Muscle of arm (tissue), 14 donors: ENCODE data around the gene FMR1. TPM values are rescaled to one million over a fixed set of nuclear protein-coding genes. Genes with fewer than 3 reads are reported as not detected.
A peak's percentile ranks its signal among the peaks of the same experiment; 100 is the strongest.

Experiments used
- DNase-seq: peaks from one replicate; pipeline ENCODE4 v3.0.0-alpha.2; 2013
- long read RNA-seq, 11 donors: transcript quantifications; one replicate each; lab custom pipeline, GENCODE V29; 2026
- polyA plus RNA-seq, 12 donors: library from polyadenylated mRNA; unstranded; fragments of 120-200 nt; gene quantifications; one replicate each; pipeline ENCODE4 v1.2.1, GENCODE V29; 2013; ENCODE audit not compliant: insufficient read length in 12 of 12

Gene FMR1
- polyA plus RNA-seq: 10 to 100 TPM; 35.0 to 98.6 (median 52.5) TPM
- long read RNA-seq, donor 1, partial matches to known transcripts: 0 of 3 reads
- long read RNA-seq, donor 1, other reads (novel, unspliced or antisense): 0 of 3 reads
- long read RNA-seq, donor 2, full-length matches to known transcripts: 6 of 6 reads
- long read RNA-seq, donor 2, partial matches to known transcripts: 0 of 6 reads
- long read RNA-seq, donor 2, other reads (novel, unspliced or antisense): 0 of 6 reads
- long read RNA-seq, donor 3, partial matches to known transcripts: 0 of 2 reads
- long read RNA-seq, donor 3, other reads (novel, unspliced or antisense): 0 of 2 reads
- long read RNA-seq, donor 4: 0 reads
- long read RNA-seq, donor 5, full-length matches to known transcripts: 1 of 1 reads
- long read RNA-seq, donor 5, partial matches to known transcripts: 0 of 1 reads
- long read RNA-seq, donor 5, other reads (novel, unspliced or antisense): 0 of 1 reads
- long read RNA-seq, donor 6, full-length matches to known transcripts: 1 of 1 reads
- long read RNA-seq, donor 6, partial matches to known transcripts: 0 of 1 reads
- long read RNA-seq, donor 6, other reads (novel, unspliced or antisense): 0 of 1 reads
- long read RNA-seq, donor 7: 0 reads
- long read RNA-seq, donor 8, full-length matches to known transcripts: 2 of 2 reads
- long read RNA-seq, donor 8, partial matches to known transcripts: 0 of 2 reads
- long read RNA-seq, donor 8, other reads (novel, unspliced or antisense): 0 of 2 reads
- long read RNA-seq, donor 9: 0 reads
- long read RNA-seq, donor 10, full-length matches to known transcripts: 3 of 3 reads
- long read RNA-seq, donor 10, partial matches to known transcripts: 0 of 3 reads
- long read RNA-seq, donor 10, other reads (novel, unspliced or antisense): 0 of 3 reads
- long read RNA-seq, donor 11, full-length matches to known transcripts: 1 of 1 reads
- long read RNA-seq, donor 11, partial matches to known transcripts: 0 of 1 reads
- long read RNA-seq, donor 11, other reads (novel, unspliced or antisense): 0 of 1 reads

- DNase-seq: peak; percentile 92
Observed at GRCh38 chrX:147911192-147912022, at the start of gene FMR1. FMR1 (plus strand) TSS chrX:147911919; CDS start chrX:147912180, 261 bp downstream.

- no peak for DNase-seq
Observed at GRCh38 chrX:147875866-147876596, 35.7 kb upstream of the FMR1 start.

GRCh38 chrX:147876849-147877646 lies 34.7 kb upstream of the FMR1 start:
- no peak for DNase-seq

DNA sequence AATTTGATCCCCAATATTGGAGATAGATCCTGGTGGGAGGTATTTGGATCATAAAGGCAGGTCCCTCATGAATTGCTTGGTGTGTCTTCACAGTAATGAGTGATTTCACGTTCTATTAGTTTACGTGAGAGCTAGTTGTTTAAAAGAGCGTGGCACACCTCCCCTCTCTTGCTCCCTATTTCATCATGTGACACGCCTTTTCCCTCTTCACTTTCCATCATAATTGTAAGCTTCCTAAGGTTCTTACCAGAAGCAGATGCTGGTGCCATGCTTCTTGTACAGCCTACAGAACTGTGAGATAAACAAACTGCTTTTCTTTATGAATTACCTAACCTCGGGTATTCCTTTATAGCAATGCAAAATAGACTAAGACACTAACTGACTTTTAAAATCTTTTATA lies 34.0 kb upstream of the FMR1 start:
- no peak for DNase-seq

GRCh38 chrX:147884958-147885357 lies 26.8 kb upstream of the FMR1 start:
- no peak for DNase-seq

DNA sequence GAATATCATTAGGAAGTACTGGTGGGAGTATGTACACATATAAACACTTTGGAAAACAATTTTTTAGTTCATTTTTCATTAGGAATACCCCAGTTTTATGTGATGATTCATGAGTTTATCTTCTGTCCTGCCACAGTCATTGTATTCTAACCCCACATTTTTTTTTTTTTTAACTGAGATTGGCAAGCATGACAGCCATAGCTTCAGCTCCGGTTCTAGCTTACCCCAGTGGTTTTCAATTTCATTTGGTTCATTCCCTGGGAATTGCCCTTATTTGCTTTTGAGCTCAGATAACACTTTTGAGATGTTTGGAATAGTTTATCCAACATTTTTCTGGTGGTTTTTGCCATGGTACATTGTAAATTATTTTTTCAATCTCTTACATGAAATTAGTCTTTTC lies 21.0 kb upstream of the FMR1 start:
- DNase-seq: no peak

- DNase-seq: no peak
Observed at GRCh38 chrX:147891896-147892295, 19.8 kb upstream of the FMR1 start.

DNA sequence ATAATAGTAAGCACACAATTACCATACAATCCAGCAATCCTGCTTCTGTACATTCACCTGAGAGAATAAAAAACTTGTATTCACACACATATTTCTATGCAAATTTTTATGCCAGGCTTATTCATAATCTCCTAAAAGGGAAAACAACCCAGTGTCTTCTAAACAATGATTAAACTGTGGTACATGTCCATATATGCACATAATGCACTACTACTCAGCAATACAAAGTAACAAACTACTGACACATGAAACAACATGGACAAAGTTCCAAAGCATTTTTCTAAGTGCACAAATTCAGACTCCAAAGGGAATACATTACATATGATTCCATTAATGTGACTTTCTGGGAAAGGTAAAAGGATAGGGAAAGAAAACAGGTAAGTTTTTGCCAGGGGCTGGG lies 18.0 kb upstream of the FMR1 start:
- DNase-seq: no peak

DNA sequence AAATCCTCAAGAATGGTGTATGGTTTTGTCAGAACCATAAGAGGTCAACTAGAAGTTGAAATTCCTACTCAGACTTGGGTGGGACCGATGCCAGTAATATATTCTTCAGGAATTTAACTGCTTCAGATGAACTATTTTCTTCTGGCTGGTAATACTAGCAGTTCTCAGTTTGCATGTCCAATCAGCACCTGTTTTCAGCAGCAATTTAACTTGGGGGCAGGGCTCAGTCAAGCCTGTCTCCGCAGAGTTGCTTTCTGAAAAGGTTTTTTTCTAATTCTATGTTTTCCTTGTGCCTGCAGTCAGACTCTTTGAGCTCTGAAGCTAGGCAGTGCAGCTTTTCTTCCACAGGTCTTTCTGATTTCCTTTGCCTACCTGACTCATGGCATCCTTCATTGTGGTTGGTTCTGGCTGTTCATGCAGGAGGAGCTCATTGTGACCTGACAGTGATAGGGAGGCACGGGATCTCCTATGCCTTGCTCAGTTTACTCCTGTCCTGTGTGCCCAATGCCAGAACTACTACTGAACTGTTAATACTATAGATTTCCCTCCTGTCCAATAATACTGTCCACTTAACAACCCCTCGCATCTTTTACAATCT lies 17.3 kb upstream of the FMR1 start:
- peak; percentile 54 for DNase-seq

- no peak for DNase-seq
Observed at GRCh38 chrX:147897117-147897516, 14.6 kb upstream of the FMR1 start.

GRCh38 chrX:147898951-147899350 lies 12.8 kb upstream of the FMR1 start:
- no peak for DNase-seq

DNA sequence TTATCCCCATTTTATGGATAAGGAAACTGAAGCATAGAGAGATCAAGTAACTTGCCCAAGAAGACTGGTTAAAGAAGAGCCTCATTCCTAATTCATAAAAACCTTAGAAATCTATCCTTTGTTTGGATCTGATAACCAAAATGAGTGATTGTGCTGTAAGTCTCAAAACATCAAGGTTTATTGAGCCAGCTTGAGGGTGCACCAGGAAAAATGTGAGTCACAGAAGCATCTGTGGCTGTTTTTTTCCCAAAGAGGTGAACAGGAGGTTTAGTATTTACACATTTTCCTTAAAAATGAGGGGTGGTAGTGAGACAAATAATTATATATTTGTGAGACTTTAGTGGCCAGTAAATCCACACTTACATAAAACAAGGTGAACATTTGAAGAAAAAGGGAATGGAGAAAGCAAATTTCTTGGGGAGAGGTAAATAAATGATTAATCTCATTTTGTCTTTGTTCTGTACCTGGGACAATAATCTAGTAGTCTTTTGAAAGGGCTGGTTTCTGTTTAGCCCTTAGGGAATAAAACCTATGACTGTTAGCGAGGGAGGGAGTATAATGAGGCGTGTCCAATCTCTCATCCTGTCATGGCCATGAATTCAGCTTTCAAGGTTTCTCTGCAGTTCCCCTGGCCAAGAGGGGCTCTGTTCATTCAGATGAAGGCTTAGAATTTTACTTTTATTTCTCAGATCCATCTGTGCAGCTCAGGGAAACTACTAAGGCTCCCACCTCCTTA lies 12.2 kb upstream of the FMR1 start:
- no peak for DNase-seq

DNA sequence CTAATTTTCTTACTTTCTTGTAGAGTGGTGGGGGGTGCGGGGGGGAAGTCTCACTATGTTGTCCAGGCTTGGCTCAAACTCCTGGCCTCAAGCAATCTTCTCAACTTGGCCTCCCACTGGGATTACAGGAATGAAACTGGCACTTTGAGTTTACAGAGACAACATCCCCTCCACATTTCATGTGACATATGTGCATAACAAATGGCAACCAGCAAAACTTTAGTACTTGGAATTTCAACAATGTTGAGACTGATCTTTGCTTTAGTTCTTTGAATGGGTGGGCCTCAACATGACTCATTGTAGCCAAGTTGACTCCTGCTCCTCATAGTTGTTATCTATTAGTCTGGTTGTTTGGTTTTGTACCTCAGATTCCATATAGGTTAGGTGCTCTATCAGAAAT lies 11.4 kb upstream of the FMR1 start:
- no peak for DNase-seq

DNA sequence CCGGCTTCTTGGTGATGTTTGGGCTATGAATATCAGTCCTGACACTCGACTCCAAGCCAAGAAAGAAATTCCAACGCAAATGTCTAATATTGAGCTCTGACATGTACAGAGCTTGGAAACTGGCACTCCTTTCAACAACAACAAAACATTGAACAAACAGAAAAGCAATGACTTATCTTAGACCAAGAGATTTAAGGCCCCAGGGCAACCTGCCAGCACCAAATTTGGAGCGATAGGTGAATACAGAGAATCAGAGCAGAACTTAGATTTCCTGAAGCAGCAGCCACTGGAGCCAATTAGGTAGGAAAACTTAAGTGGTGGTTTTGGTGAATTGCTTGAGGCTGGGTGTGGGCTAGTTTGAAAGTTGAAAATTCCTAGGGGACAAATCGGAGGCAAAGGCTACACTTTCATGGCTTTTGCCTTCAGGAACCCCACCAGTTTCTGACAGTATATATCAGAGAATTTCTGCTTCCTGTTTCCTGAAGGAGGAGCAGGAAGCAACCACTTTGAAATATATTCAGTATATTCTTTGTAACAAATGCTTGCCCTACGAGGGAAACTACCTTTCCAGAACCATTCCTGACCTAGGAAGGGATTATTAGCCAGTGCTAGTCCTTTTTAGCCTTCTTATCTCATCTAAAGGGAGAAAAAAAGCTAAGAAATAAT lies 10.1 kb upstream of the FMR1 start:
- no peak for DNase-seq

GRCh38 chrX:147902270-147902669 lies 9.4 kb upstream of the FMR1 start:
- DNase-seq: no peak

- DNase-seq: no peak
Observed at GRCh38 chrX:147908106-147908505, 3.6 kb upstream of the FMR1 start.

DNA sequence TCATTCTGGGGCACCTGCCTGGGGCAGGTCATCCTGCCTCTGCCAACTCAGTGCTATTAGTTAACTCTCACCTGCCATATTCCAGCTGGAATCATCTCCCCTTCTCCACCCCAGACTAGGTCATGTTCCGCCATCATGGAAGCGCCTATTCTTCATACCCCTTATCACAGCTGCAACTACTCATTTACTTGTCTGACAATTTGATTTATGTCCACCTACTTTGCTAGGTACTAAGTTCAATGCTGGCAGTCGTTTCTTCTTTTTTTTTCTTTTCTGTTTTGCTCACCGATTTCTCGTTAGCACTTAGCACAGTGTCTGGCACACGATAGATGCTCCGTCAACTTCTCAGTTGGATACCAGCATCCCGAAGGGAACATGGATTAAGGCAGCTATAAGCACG lies 1.1 kb upstream of the FMR1 start:
- DNase-seq: no peak

DNA sequence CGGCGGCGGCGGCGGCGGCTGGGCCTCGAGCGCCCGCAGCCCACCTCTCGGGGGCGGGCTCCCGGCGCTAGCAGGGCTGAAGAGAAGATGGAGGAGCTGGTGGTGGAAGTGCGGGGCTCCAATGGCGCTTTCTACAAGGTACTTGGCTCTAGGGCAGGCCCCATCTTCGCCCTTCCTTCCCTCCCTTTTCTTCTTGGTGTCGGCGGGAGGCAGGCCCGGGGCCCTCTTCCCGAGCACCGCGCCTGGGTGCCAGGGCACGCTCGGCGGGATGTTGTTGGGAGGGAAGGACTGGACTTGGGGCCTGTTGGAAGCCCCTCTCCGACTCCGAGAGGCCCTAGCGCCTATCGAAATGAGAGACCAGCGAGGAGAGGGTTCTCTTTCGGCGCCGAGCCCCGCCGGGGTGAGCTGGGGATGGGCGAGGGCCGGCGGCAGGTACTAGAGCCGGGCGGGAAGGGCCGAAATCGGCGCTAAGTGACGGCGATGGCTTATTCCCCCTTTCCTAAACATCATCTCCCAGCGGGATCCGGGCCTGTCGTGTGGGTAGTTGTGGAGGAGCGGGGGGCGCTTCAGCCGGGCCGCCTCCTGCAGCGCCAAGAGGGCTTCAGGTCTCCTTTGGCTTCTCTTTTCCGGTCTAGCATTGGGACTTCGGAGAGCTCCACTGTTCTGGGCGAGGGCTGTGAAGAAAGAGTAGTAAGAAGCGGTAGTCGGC lies 528 bp downstream of the FMR1 start:
- DNase-seq: peak; percentile 46
